GM12874 (cell line): ENCODE data around the gene TLR5.

Source experiments
- CTCF ChIP-seq: IDR thresholded peaks from 2 replicates; pipeline ENCODE4 v1.5.1; 2011; ENCODE audit warnings: low read depth, mild to moderate bottlenecking, control low read depth, low read length, moderate library complexity; ENCODE audit not compliant: insufficient read depth

Gene TLR5

DNA sequence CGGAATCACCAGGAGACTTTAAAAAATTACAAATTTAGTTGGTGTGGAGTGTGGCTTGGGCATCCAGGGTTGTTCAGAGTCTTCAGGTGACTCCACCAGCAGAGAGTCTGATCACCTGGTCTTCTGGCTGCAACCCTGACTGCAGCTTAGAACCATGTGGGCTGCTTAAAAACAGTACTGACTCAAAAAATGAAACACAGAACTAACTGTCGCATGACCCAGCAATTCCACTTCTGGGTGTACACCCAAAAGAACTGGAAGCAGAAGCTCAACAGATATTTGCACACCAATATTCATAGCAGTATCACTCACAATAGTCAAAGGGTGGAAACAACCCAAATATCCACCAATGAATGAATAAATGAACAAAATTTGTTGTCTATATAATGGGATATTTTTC lies 17.3 kb downstream of the TLR5 start:
- no peak for TF ChIP-seq CTCF

DNA sequence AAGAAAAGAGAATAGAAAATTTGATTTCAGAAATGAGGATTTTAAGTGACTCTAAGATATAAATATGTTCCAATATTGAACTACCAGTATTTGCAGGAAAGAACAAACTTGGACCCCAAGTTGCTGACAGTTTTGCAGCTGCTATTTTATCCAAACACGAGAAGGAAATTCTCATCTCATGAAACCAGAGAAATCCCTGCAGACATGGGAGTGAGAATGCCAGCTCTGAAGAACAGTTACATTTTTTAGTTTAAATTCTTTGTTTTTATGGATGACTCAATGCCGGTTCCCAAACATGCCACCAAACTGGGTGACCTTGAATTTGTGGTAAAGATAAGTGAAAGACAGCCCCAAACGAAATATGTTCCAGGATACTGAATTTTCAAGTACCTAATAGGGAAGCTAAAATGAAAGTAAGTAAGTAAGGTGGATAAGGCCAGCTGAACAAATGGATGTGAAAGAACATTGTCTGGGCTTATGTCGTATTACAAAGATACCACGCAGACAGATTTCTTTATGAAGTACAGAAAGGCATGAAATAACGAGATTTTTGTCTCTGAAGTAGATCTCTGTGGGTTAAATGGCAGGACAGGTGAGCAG lies 19.9 kb downstream of the TLR5 start:
- no peak for TF ChIP-seq CTCF

DNA sequence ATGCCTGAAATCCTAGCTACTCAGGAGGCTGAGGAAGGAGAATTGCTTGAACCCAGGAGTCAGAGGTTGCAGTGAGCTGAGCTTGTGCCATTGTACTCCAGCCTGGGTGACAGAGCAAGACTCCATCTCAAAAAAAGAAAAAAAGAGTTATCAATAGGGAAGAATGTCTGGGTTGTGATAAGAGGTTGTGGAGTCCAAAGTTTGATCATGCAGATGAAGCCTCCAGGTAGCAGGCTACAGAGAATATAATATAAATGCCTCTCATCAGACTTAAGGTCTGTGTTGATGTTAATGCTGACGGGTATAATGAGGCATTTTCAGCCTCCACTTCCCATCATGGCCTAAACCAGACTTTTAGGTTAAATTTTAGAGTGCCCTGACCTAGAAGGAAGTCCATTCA lies 24.6 kb downstream of the TLR5 start:
- no peak for TF ChIP-seq CTCF

DNA sequence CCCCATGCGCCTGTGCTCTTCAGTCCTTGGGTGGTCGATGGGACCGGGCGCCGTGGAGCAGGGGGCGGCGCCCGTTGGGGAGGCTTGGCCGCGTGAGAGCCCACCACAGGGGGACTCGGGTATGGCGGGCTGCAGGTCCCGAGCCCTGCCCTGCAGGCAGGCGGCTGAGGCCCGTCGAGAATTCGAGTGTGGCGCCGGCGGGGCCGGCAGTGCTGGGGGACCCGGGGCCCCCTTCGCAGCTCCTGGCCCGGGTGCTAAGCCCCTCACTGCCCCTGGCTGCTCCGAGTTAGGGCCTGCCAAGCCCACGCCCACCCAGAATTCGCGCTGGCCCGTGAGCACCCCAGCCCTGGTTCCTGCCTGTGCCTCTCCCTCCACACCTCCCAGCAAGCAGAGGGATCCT lies 26.1 kb downstream of the TLR5 start:
- no peak for TF ChIP-seq CTCF

DNA sequence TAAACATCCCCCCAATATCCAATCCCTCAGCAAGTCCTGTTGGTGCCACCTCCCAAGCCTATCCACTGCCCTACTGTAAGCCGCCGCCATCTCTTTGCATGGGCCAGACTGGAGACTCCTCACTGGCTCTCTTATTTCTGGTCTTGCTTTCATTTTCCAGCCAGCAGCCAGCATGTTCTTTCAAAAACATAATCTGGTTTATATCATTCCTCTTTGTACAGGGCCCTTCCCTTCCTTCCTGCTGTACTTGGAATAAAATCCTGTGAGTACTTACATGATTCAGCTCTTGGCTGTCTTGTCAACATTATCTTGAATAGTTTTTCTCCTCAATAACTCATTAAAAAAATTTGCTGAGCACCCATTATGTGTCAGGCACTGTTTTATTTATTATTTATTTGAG lies 28.2 kb downstream of the TLR5 start:
- no peak for TF ChIP-seq CTCF

GRCh38 chr1:223110952-223111351 lies 32.1 kb downstream of the TLR5 start:
- TF ChIP-seq CTCF = no peak

DNA sequence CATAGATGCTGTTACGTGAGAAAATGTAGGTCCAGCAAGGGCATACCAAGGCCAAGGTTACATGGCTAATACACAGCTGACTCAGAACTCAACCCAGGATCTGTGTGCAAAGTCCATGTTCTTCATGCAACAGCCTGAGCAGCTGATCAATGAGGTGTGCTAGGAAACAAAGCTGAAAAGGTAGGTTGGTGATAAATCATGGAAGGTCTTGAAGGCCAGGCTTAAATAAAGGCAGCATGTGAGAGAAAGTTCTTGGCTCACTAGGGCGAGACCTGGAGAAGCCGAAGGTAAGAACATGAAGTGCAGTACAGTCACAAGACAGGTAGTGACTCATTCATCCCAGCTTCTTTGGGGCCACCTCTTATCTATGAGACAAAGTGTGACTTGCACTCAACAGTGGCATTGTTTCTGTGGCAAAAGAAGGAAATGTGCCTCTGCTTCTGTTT lies 33.4 kb downstream of the TLR5 start:
- no peak for TF ChIP-seq CTCF
